ENCODE data around the gene ARHGDIA.

Gene ARHGDIA

GRCh38 chr17:81888988-81889595 is 18.0 kb upstream of the ARHGDIA start:
- no peak for DNase-seq (ENCODE audit: low read depth in 2 of 2)

DNA sequence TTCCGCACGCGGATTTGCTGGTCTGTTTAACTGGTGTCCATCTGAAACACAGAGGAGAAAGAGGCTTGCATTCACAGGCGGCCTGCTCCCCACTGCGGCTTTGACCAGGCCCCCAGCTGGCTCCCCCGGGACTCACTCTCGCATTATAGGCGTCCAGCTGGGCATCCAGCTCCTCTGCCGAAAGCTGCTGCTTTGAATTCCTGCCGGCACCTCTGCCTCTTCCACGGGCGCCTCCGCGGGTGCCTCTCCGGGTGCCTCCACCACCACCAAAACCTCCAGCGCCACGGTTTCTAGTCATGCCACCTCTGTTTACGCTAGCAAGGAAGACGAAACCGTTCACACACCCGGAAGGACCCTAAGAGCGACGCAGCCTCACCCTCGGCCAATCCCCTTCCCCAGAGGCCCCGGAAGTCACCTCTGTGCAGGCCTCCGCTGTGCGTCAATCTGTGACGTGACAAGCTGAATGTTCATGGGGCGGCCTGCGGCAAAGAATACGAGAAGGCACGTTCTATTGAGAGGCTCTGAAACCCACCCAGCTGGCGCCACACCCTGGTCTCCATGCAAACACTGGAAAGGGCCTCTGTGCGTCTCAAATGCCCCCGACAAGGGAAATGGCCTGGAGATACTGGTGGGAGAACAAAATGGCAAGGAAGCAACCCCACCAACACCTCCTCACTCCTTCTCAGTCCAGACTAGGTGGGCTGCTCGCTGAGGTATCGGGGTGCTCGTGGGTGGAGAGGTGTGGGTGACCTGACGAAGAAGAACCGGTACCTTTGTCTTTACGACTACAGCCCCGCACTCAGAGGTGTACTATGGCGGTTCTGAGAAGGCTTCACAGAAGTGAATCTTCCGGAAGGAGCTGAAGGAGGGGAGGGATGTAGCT is 17.2 kb upstream of the ARHGDIA start:
- no peak for DNase-seq (ENCODE audit: low read depth in 2 of 2)

DNA sequence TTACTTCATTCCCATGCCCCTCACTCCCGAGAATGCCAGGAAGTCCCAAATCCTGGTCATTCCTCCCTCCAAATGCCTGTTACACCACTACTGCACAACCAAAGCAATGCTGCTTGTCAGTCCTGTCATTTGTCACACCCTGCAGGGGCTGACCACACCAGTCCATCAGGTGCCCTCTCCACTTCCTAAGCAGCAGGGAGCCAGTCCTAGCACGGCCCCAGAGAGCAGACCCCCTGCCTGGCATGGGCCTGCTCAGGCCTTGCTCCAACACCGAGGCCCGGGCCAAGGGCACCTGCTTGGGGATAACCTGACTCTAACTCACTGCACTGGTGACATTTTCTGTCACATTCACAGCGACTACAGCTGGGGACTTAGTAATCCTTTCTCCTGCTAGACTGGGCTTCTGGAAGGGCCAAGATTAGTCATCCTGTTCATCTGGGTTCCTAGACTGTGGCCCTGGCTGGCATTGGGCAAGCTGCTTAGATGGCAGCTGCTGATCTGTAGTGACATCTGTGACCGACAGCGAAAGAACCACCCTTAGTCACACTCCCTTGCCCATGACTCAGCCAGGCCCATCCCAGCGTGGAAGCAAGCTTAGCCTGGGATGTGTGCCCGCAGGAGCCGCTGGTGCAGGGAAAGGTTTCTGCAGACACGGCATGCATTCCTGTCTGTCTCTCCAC is 14.9 kb upstream of the ARHGDIA start:
- DNase-seq (ENCODE audit: low read depth in 2 of 2) = no peak

DNA sequence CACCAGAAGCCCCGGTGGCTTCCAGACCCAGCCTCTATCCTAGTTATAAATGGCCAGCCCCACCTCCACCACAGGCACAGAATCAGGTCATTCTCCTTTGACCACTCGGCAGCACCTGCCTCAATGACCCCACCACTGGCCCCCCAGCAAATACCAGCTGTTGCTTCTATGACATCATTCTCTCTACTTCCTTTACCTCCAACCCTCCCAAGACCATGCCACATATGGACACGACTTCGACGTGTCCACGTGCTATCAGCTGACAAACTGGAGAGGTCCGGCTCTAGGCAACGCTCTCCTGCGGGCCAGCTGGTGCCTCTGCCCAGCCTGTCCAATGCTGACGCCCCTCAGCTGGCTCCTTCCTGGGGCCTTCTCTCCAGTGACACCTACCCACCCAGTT is 14.3 kb upstream of the ARHGDIA start:
- no peak for DNase-seq (ENCODE audit: low read depth in 2 of 2)

DNA sequence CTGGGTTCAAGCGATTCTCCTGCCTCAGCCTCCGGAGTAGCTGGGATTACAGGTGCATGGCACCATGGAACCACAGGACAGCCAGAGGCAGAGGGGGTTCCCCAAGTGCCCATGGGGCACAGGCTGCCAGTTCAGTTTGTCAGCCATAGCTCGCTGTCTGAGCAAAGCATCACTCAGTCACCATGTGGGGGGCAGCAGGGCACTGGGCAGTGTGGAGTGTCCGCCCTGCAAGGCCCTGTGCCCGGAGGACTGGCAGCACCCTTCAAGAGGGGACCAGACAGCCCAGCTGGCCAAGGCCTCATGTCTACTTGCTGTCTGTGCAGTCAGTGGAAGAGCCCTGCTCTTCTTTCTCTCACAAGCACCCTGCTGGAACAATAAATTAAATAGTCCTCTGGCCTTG is 13.8 kb upstream of the ARHGDIA start:
- no peak for DNase-seq (ENCODE audit: low read depth in 2 of 2)

GRCh38 chr17:81884520-81884919 is 13.4 kb upstream of the ARHGDIA start:
- no peak for DNase-seq (ENCODE audit: low read depth in 2 of 2)

DNA sequence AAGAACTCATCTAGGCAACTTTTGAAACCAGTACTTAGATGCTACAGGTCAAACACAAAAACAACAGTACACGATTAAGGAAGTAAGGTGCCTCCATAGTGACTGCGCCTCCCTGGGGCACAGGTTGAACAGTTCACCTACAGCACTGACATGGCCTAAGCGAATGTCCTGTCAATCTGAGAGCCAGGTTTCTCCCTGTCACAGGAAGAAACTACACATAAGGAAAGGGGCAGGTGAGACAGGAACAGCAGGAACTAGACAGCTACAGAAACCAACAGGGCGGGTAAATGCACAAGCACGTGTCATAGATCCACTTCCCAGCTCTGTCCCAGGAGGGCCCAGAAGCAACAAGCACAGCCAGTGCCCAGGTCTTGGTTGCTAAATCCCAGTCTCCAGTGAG is 8.0 kb upstream of the ARHGDIA start:
- no peak for DNase-seq (ENCODE audit: low read depth in 2 of 2)

DNA sequence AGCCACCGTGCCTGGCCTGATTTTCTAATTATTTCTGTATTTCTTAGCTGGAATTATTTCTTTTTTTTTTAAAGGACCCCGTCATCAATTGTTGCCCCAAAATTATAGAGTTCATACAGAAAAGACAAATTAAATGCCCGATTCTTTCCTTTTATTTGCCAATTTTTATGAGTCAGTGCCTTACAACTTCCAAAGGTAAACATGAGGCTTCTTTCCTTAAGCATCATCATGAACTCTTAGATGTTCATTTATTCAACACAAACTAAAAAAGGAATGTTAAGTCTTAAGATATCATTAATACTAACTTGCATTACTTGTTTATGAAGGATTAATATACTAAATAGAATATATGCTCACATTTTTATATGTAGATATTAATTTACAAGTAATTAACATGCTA is 7.2 kb upstream of the ARHGDIA start:
- no peak for DNase-seq (ENCODE audit: low read depth in 2 of 2)

GRCh38 chr17:81877569-81877968 is 6.4 kb upstream of the ARHGDIA start:
- no peak for DNase-seq (ENCODE audit: low read depth in 2 of 2)

DNA sequence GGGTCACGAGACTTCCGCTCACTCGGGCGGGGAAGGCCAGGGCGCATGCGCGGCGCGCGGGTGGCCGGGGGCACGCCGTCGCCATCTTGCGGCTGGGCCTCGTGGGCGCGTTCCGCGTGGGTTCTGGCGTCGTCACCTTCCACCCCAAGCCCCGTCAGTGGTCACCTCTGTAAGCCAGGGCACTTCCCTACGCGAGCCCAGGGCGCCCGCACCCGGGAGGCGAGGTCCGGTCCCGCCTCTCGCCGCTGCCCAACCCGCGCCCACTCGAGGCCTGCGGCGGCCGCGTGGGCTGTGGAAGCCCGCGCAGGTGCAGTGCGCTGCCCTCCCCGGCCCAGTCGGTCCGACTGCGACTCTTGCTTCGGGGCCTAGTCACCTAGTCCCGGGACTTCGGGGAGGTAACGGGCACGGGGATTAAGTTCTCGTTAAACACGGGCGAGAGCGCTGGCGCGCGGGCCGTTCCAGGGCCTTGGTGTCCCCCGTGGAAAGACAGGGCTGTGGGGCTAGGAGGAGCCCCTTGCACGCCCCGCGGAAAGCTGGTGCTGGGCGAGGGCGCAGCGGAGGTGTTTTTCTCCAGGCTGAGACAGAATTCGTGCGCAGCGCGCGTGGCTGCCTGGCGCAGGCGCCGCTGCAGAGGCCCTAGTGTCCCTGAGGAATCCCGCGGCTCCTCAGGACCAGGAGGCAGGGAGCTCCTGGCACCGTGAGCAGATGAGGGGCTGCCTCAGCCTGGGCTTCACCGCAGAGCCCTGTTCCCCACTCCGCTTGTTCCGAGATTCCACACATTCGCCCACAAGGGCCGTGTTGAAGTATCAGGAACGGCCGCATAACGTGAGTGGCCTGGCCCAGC is 472 bp upstream of the ARHGDIA start:
- DNase-seq (ENCODE audit: low read depth in 2 of 2) = peak; percentile 93

GRCh38 chr17:81870131-81870980 is 781 bp downstream of the ARHGDIA start:
- DNase-seq (ENCODE audit: low read depth in 2 of 2) = peak in 1 of 2 donors; percentile 34

GRCh38 chr17:81869221-81870130 is 1.7 kb downstream of the ARHGDIA start:
- DNase-seq (ENCODE audit: low read depth in 2 of 2) = peak in 1 of 2 donors; percentile 39

GRCh38 chr17:81868674-81869220 is 2.4 kb downstream of the ARHGDIA start:
- DNase-seq (ENCODE audit: low read depth in 2 of 2) = no peak

DNA sequence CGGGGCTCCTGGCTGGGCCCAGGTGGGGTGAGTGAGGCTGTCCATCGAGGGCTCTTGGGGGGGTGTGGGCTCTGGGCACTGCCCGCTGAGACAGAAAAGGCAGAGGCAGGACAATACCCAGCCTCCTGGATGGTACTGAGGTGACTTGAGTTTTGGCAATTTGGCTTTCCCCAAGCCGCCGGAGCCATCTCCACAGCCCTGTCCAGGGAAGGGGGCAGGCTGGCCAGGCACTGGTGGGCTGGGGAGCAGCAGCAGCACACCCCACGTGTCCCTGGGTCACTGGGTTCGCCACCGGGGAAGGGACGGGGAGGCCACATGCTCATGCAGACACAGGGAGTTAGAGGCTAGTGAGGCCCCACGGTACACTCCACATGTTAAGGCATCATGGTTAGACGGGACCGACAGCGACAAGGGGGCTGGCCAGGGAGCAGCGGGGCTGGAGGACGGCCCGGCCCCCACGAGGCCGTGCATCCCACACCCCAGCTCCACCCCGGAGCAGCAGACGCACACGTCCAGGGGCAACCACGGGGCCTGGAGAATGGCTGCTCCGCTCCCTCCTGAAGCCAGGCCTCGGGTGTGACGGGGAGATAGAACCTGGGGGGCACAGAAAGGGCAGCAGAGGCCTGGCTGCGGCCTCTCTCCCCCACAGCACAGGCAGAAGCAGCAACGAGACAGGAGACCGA is 3.0 kb downstream of the ARHGDIA start:
- DNase-seq (ENCODE audit: low read depth in 2 of 2) = no peak

DNA sequence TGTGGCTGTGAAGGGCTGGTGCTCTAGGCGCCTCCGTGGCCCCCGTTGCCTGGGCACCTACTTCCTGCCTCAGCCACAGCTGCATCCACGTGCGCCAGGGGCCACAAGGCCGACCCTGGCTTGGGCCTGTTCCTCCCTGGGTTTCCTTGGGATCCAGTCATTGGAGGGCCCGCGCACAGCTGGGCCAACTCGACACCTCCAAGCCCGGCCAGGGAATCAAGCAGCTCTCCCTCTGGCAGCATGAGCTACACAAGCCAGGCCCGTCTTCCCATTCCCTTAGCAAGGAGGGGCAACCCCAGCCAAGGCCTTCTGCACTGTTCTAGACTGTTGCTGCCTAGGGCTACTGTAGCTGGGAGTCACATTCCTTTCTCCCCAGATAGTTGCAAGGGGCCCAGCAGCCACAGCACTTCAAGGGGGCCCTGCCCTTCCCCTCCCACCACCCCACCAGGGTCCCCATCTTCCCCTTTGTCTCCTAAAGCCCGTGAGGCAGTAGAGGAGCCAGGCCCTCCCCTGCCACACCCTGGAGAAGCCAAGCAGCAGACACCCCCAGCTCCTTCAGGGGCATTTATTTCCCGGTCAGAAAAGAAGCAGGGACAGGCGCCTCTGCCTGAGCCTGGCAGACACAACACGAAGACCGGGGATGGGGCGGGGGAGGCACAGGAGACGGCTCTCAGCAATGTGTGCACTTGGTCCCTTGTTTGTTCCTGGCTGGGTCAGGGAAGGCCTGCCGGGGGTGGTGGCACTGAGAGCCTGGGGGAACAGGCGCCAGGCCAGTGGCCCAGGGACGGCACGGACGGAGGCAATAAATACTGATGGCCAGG is 3.8 kb downstream of the ARHGDIA start:
- peak in 1 of 2 donors; percentile 20 for DNase-seq (ENCODE audit: low read depth in 2 of 2)

GRCh38 chr17:81866440-81867169 is 4.5 kb downstream of the ARHGDIA start:
- DNase-seq (ENCODE audit: low read depth in 2 of 2) = peak in 1 of 2 donors; percentile 34

DNA sequence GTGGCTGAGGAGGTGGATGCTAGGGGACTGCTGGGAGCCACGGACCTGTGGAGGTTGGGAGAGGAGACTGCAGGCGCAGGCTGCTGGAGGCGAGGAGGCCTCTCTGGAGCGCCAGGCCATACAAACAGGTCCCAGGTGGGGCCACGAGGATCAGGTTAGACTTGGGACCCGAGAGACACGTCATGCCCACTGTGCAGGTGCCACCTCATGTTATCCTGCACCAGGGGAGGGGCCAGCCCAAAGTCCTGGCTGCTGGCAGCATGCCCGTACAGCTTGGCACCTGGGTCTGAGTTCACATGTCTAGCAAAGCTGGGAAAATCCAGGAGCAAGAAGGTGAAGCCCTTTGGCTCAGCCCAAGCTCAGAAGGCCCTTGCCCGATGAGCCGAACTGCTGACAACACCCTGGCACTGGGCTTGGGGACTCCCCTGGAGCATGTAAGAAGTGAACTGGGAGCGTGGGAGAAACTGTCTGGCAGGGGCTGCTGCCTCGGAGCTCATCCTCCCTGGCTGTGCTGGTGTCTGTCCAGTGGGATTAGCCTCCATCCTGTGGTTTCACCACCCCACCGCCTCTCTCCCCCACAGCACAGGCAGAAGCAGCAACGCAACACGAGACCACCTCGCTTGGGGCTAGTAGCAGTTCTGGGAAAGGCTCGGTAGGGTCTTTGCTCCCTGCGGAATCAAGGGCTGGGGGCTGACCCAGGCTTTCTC is 5.3 kb downstream of the ARHGDIA start:
- DNase-seq (ENCODE audit: low read depth in 2 of 2) = no peak

Data from activated CD4-positive, alpha-beta T cell treated with anti-CD3 and anti-CD28 coated beads for 24 hours (primary cell).